B cell (primary cell): ENCODE data around the gene HTR7. TPM values are rescaled to one million over a fixed set of nuclear protein-coding genes. Genes with fewer than 3 reads are reported as not detected.

Source experiments
- ATAC-seq: fragments of 200-7000 bp; cut with Tn5 transposase; one replicate; pipeline ENCODE4 v1.10.0; 2021; ENCODE audit warnings: low read depth, mild to moderate bottlenecking, moderate number of reproducible peaks, moderate library complexity
- CTCF ChIA-PET: fragments of 350-600 bp; sonication (Branson Sonifier 250); formaldehyde crosslinking; loops from one replicate; lab custom pipeline; 2021; ENCODE audit warnings: antibody characterized with exemption, inconsistent platforms; lab: Charles Lee
- POLR2A ChIA-PET: fragments of 350-600 bp; sonication (Branson Sonifier 250); formaldehyde crosslinking; loops from one replicate; lab custom pipeline; 2021; ENCODE audit warnings: antibody characterized with exemption; lab: Charles Lee
- DNase-seq: peaks from one replicate; pipeline ENCODE4 v3.0.0; 2013
- H2AFZ ChIP-seq: 2 replicates; pipeline ENCODE4 v1.6.1; 2012; ENCODE audit warnings: mild to moderate bottlenecking, low read depth, low read length; ENCODE audit not compliant: insufficient read depth, poor library complexity, severe bottlenecking
- H3K27ac ChIP-seq, 2 donors: 1 replicate in 1 of 2; 2 replicates in 1 of 2; pipeline ENCODE4 v1.5.1; 2012 to 2013; ENCODE audit warnings: low read length in 2 of 2, mild to moderate bottlenecking in 2 of 2, moderate library complexity in 1 of 2
- H3K27me3 ChIP-seq, 4 experiments: fragments of 200-600 bp in 1 of 4; sonication (generic) in 1 of 4; replicated peaks in 1 of 4; 1 replicate in 2 of 4; 2 replicates in 2 of 4; pipeline versions ENCODE4 v1.6.1 to v1.7.0; 2013 to 2016; ENCODE audit warnings: low read length in 3 of 4, mild to moderate bottlenecking in 2 of 4, mixed read lengths in 1 of 4, moderate library complexity in 1 of 4; ENCODE audit not compliant: insufficient read depth in 4 of 4, control insufficient read depth in 3 of 4; ENCODE audit errors: control extremely low read depth in 1 of 4
- H3K36me3 ChIP-seq, 2 experiments: replicated peaks in 1 of 2; 1 replicate in 1 of 2; 2 replicates in 1 of 2; pipeline versions ENCODE4 v1.6.1 to v1.7.1; 2013; ENCODE audit warnings: low read length in 1 of 2; ENCODE audit not compliant: insufficient read depth in 2 of 2, control insufficient read depth in 1 of 2; ENCODE audit errors: control extremely low read depth in 1 of 2, extremely low read depth in 1 of 2
- H3K4me1 ChIP-seq, 2 donors: fragments of 200-600 bp in 1 of 2; sonication (generic) in 1 of 2; 1 replicate in 1 of 2; 2 replicates in 1 of 2; pipeline versions ENCODE4 v1.5.1 to v1.6.1; 2013 to 2017; ENCODE audit warnings: low read length in 2 of 2; ENCODE audit not compliant: control insufficient read depth in 2 of 2, insufficient read depth in 2 of 2
- H3K4me2 ChIP-seq: replicated peaks from 2 replicates; pipeline ENCODE3; 2012; ENCODE audit warnings: mild to moderate bottlenecking, low read depth, low read length; ENCODE audit not compliant: poor library complexity, severe bottlenecking
- H3K4me3 ChIP-seq, 5 experiments: fragments of 200-600 bp in 1 of 5; sonication (generic) in 1 of 5; 1 replicate in 3 of 5; 2 replicates in 2 of 5; pipeline versions ENCODE4 v1.5.1 to v1.7.0; 2011 to 2016; ENCODE audit warnings: low read length in 4 of 5, mild to moderate bottlenecking in 4 of 5, low read depth in 2 of 5, control low read depth in 1 of 5, moderate library complexity in 1 of 5; ENCODE audit not compliant: insufficient read depth in 1 of 5; ENCODE audit errors: control extremely low read depth in 1 of 5, extremely low read depth in 1 of 5
- H3K79me2 ChIP-seq: fragments of 200-600 bp; sonication (generic); one replicate; pipeline ENCODE4 v1.6.0; 2016; ENCODE audit warnings: low read length; ENCODE audit not compliant: control insufficient read depth, insufficient read depth
- H3K9ac ChIP-seq: fragments of 200-600 bp; sonication (generic); 2 replicates; pipeline ENCODE4 v1.6.1; 2017; ENCODE audit warnings: mild to moderate bottlenecking, low read length, moderate library complexity
- H3K9me3 ChIP-seq, 3 donors: one replicate each; pipeline versions ENCODE4 v1.6.1 to v1.7.1; 2013; ENCODE audit warnings: low read length in 2 of 3; ENCODE audit not compliant: control insufficient read depth in 2 of 3, insufficient read depth in 1 of 3; ENCODE audit errors: control extremely low read depth in 1 of 3
- H4K20me1 ChIP-seq: 2 replicates; pipeline ENCODE4 v1.6.0; 2012; ENCODE audit warnings: mild to moderate bottlenecking, low read length; ENCODE audit not compliant: insufficient read depth, control insufficient read depth, poor library complexity, severe bottlenecking
- H3K27ac Mint-ChIP-seq: one replicate; pipeline ENCODE4 v1.8.0; 2021; ENCODE audit warnings: mixed read lengths
- H3K27me3 Mint-ChIP-seq: one replicate; pipeline ENCODE4 v1.8.0; 2021; ENCODE audit warnings: mixed read lengths
- H3K4me1 Mint-ChIP-seq: one replicate; pipeline ENCODE4 v1.8.0; 2021; ENCODE audit warnings: mixed read lengths
- H3K4me3 Mint-ChIP-seq: one replicate; pipeline ENCODE4 v1.8.0; 2021; ENCODE audit warnings: mixed read lengths
- H3K9me3 Mint-ChIP-seq: one replicate; pipeline ENCODE4 v1.8.0; 2022; ENCODE audit warnings: mixed read lengths; ENCODE audit not compliant: insufficient read depth
- EZH2 ChIP-seq: IDR thresholded peaks from 2 replicates; pipeline ENCODE4 v1.6.1; 2012; ENCODE audit warnings: borderline replicate concordance, low read depth, mild to moderate bottlenecking, moderate library complexity, low read length; ENCODE audit not compliant: insufficient read depth, poor library complexity, severe bottlenecking
- WGBS: methylation state at CpG from one replicate; pipeline ENCODE4 v1.1.5; 2013; ENCODE audit warnings: missing lambda C conversion rate; ENCODE audit not compliant: insufficient coverage; 5-methylcytosine and 5-hydroxymethylcytosine counted together
- intact Hi-C: fragments of 100-400 bp; cut with micrococcal nuclease; formaldehyde crosslinking; loops from one replicate; pipeline ENCODE4 v1.10.0; 2022
- polyA plus RNA-seq: library from polyadenylated mRNA; depleted of rRNA; stranded (reverse); fragments of >200 nt; gene quantifications from 2 replicates; pipeline ENCODE4 v1.2.3, GENCODE V29; 2012
- total RNA-seq, 2 donors: library from RNA; stranded (reverse); fragments of 120-200 nt in 1 of 2; gene quantifications; 1 replicate in 1 of 2; 2 replicates in 1 of 2; pipeline versions ENCODE4 v1.2.3 to v1.2.4, GENCODE V29; 2013 to 2022
- TF ChIP-seq, protein P1 (sequence below): fragments of 200-600 bp; IDR thresholded peaks from one replicate; pipeline ENCODE4 v1.8.0; 2022; ENCODE audit warnings: antibody characterized with exemption, mild to moderate bottlenecking

Gene HTR7
- total and polyA plus RNA-seq, 2 donors (not counting 1 experiment from before 2014, with no cell fraction given): 0.03 TPM; not detected in 1

DNA sequence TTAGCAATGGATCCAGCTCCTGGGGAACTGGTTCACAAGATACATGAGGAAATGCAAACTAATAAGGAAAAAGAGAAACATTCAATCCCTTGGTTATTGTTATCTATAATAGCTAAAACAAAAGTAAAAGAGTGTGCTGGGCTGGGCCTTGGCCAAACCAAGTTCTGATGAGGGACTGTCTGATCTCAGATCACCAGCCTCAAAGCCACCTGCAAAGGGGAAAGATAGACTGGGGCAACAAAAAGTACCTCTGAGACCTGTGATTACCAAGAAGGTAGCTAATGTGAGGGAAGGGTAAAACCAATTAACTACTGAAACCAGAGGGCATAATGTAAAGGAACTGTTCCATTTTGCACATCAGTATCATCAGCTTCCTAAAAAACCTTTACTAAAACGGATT, 51.2 kb downstream of the HTR7 start:
- H3K79me2 ChIP-seq: no peaks in the 10 kb centered on the region
- ATAC-seq: no peak
- no peak for DNase-seq
- H3K27ac ChIP-seq: no peak overlapping the region
- peaks cover 0 to 1% (median 0%) of the 10 kb centered on the region in 3 donors for H3K9me3 ChIP-seq
- peaks cover 10% of the 10 kb centered on the region for H3K27me3 Mint-ChIP-seq
- H3K4me1 ChIP-seq: no peaks in the 10 kb centered on the region
- CTCF ChIA-PET: no interaction called here
- no peak overlapping the region for H3K4me2 ChIP-seq
- TF ChIP-seq, protein P1, sequence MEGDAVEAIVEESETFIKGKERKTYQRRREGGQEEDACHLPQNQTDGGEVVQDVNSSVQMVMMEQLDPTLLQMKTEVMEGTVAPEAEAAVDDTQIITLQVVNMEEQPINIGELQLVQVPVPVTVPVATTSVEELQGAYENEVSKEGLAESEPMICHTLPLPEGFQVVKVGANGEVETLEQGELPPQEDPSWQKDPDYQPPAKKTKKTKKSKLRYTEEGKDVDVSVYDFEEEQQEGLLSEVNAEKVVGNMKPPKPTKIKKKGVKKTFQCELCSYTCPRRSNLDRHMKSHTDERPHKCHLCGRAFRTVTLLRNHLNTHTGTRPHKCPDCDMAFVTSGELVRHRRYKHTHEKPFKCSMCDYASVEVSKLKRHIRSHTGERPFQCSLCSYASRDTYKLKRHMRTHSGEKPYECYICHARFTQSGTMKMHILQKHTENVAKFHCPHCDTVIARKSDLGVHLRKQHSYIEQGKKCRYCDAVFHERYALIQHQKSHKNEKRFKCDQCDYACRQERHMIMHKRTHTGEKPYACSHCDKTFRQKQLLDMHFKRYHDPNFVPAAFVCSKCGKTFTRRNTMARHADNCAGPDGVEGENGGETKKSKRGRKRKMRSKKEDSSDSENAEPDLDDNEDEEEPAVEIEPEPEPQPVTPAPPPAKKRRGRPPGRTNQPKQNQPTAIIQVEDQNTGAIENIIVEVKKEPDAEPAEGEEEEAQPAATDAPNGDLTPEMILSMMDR: no peak
- TF ChIP-seq EZH2: no peak
- H3K27ac Mint-ChIP-seq: no peak overlapping the region
- POLR2A ChIA-PET: no interaction called here
- WGBS: no CpG with 5 or more reads among the region's 1 CpG
- no peaks in the 10 kb centered on the region for H3K9me3 Mint-ChIP-seq
- H4K20me1 ChIP-seq: no peaks in the 10 kb centered on the region
- H2AFZ ChIP-seq: no peak overlapping the region
- peaks cover 0 to 2% (median 1%) of the 10 kb centered on the region in 4 experiments for H3K27me3 ChIP-seq
- intact Hi-C loops: no loop called here
- no peak overlapping the region for H3K9ac ChIP-seq
- H3K4me3 Mint-ChIP-seq: no peak overlapping the region
- H3K4me3 ChIP-seq: no peak overlapping the region
- H3K4me1 Mint-ChIP-seq: no peaks in the 10 kb centered on the region
- H3K36me3 ChIP-seq: no peaks in the 10 kb centered on the region

DNA sequence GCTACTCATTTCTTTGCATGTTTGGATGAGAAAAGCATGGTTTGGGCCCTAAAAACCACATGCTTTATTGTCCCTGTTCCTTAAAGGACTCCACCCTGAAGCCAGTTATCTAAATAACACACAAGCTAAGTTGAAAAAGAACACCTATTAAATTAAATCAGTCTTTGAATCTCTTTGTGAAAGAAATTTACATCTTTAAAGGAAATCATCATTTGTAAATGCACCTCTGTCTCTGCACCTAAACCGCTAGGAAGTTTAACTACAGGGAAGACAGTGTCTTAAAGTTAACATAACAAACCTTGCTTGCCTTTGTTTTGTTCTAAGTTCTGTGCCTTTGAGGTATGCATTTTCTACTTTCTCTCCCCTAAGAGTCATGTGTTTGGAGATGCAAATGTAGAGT, 52.6 kb downstream of the HTR7 start:
- Histone ChIP-seq H3K4me2 (no peak overlapping the region), H4K20me1 (no peaks in the 10 kb centered on the region), H3K27ac (no peak overlapping the region), H3K4me3 (no peak overlapping the region), H3K9me3 (peaks cover 0 to 1% (median 0%) of the 10 kb centered on the region in 3 donors), H3K9ac (no peak overlapping the region), H3K36me3 (no peaks in the 10 kb centered on the region), H3K79me2 (no peaks in the 10 kb centered on the region), H2AFZ (no peak overlapping the region), H3K27me3 (peaks cover 0 to 2% (median 1%) of the 10 kb centered on the region in 4 experiments), H3K4me1 (no peaks in the 10 kb centered on the region)
- H3K9me3 Mint-ChIP-seq: no peaks in the 10 kb centered on the region
- ChIA-PET POLR2A (no interaction called here), CTCF (no interaction called here)
- no peak for DNase-seq
- ATAC-seq: no peak
- no peak overlapping the region for H3K27ac Mint-ChIP-seq
- no peaks in the 10 kb centered on the region for H3K4me1 Mint-ChIP-seq
- peaks cover 10% of the 10 kb centered on the region for H3K27me3 Mint-ChIP-seq
- intact Hi-C loops: no loop called here
- no peak overlapping the region for H3K4me3 Mint-ChIP-seq
- WGBS: no CpG with 5 or more reads among the region's 1 CpG
- TF ChIP-seq, protein P1: no peak
- TF ChIP-seq EZH2: no peak
